ENCODE results near the gene LRRC63.
"Not testable (repeated sequence)": the region's sequence is repeated elsewhere in the genome, so short reads cannot be mapped to it uniquely, and the experiment has no call there.

Gene LRRC63

DNA sequence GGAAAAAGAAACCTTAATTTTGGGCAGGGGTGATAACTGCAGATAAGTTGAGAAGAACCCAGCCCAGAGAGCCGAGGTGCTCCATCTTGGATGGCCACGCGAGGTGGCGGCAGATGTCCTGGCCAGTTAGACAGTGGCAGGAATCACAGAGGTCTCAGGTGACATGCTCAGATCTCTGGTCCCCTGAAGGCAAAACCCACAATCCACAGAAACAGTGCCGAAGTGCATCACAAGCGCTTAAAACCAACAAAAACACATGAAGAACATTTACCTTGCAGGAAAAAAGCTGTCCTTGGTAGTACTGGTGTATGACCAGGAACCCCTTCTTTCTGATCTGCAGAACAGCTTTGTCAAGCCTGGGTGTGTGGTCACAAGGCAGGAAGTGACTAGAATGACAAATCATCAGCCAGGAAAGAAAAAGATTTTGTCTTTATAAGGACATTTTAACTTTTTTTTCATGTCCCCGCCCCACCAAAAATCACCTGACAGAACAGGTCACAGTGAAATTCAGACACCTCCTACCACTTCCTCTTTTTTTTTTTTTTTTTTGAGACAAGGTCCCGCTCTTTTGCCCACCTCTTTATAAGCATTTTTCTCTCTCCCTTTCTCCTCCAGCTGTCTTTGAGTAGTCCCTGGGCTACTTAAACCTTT, 29.8 kb upstream of the LRRC63 start, which contains the start of gene LCP1:
TSS of gene LCP1 (minus strand) at position 338 of the 651 bp plus-strand sequence. CDS start 22,515 bp downstream, outside the sequence.
- DNase-seq (ENCODE audit: low read depth, low spot score) = peak; percentile 5

DNA sequence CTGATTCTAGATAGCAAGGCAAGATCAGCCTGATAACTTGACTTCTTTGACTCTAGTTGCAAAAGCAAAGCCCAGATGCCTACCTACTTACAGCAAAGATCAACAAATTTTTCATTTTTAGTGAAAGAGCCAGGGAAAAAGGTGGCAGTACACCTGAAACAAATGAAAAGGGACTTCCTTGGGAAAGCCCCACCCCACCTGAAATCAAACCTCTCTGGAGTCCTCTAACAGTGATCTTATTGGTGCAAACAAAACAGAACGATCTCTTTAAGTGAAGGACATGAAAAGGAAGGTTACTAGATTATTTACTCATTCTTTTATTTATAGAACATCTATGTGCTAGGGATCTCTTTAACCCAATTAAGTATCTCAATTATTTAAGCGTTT, 29.2 kb upstream of the LRRC63 start:
- no peak for DNase-seq (ENCODE audit: low read depth, low spot score)

DNA sequence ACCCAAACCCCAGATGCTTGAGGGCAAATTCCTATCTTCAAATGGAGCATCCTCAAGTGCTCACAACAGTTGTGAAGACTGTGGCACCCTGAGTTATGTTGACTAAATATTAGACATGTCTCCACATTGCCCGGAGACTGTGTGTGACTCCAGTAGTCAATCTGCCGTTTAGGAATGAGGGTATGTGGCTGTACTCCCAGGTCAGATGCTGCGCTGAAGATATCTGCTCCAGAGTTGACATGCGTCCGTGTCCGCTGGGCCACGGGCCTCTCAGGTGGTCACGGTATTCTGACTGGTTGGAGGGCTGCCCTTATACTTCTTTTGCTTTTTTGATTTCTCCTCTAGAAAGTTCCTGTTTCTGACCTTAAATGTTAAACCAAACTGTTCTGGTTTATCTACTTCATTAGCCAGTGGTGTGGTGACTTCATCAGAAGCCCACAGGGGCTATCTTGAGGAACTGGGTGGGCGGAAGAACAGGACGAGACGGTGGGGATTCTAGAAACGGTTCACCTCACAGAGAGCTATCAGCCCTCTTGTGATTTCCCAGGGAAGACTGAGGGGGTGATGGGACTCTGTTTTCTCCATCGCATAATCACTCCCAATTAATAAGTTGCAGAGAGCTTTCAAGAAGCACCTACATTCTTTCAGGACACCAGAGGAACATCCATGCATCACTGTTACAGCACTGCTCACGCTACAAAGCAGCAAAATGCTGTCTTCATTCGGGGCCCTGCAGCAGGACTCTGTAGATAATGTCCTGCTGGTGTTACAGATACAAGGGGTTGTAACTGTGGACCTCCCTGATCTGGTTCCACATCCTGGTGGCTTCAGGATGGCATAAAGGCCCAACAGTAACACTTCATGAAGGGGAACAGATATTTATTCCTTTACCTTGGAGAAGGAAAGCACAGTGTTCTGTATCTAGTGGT, 28.4 kb upstream of the LRRC63 start:
- no peak for DNase-seq (ENCODE audit: low read depth, low spot score)

DNA sequence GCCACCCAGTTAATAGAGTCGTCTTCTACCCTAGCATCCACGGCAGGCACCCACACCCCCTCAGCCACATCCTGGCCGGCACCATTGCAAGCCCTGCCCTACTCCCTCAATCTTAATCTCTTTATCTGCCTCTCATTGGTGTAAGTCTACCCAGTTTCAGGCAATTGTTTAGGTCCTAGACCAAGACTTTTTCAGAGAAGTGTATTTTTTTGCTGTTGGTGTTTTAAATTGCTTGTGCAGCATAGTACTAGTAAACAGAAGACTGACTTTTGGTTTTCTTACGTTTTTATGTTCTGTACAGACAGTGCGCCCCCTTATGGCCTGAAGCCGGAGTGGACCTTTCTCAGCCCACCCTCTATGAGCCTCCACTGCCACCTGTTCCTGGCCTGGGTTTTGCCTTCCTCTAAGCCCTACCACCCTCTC, 27.4 kb upstream of the LRRC63 start:
- peak; percentile 78 for DNase-seq (ENCODE audit: low read depth, low spot score)

DNA sequence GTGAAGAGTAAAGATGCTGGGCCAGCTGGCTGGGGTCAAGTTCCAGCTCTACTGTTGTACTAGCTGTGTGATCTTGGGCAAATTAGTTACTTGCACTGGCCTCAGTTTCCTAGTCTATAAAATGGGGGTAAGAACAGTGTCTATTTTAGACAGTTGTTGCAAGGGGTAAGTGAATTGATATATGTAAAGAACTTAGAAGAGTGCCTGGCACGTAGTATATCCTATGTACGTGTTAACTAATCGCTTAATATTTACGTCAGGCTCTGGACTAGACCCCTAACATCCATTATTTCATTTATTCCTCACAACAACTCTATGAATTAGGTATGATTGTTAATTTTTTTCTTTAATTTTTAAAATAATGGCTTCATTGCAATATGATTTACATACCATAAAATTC, 26.1 kb upstream of the LRRC63 start:
- no peak for DNase-seq (ENCODE audit: low read depth, low spot score)

DNA sequence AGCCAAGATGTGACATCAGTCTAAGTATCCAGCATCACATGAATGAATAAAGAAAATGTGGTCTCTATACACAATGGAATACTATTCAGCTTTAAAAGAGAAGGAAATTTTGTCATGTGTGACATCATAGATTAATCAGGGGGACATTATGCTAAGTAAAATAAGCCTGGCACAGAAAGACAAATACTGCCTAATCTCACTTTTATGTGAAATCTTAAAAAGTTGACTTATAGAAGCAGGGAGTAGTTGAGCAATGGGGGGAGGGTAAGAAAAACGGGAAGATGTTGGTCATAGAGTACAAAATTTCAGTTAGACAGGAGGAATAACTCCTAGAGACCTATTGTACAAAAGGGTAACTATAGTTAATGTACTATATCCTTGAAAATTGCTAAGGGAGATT, 19.3 kb upstream of the LRRC63 start:
- no peak for DNase-seq (ENCODE audit: low read depth, low spot score)

DNA sequence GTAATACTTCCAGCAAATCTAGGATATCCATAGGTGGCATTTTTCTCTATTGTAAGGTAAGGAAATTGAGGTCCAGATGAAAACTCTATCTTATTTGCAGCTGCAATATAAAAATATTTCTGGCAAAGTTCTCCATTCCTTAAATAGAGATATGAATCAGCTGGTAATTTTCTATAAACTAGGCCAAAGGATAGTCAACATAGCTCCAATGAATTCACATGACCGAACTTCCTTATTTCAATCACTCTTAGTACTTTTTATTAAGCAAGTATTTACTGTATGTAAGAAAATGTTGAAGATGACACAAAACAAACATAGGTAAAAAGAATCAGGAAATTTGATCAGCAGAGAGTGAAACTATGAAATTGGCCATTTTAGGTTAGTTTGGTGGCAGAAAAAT, 16.7 kb upstream of the LRRC63 start:
- DNase-seq (ENCODE audit: low read depth, low spot score) = no peak

DNA sequence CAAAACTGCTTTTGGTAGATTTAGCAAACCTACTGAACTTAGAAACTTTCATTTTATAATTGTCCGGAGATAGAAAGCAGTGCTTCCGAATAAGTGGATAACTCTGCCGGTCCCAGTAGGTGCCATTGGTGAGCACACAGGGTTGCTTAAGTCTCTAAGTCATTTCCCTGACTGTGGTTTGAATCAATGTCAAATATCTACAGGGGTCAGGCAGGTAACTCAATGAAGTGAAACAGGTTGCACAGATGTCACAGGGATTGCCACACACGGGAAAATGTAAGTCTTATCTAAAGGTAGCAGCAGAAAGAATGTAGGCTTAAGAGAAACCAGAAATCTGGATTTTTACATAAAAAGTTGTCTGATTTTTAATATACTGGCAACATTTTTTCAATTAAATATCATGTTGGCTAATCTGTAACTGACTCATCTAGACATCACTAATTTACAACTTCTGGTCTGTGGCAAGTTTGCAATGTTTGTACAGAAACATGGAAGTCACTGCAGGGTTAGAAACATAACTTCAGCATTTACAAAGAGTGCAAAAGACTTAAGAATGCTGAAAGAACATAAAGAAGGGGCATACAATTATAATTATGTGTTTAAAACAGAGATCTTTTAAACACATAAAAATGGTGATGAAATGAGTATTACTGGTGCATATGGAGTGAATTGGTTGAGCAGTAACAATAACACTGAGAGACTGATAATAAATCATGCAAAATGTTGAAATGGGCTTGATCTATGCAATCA, 14.3 kb upstream of the LRRC63 start:
- no peak for DNase-seq (ENCODE audit: low read depth, low spot score)

DNA sequence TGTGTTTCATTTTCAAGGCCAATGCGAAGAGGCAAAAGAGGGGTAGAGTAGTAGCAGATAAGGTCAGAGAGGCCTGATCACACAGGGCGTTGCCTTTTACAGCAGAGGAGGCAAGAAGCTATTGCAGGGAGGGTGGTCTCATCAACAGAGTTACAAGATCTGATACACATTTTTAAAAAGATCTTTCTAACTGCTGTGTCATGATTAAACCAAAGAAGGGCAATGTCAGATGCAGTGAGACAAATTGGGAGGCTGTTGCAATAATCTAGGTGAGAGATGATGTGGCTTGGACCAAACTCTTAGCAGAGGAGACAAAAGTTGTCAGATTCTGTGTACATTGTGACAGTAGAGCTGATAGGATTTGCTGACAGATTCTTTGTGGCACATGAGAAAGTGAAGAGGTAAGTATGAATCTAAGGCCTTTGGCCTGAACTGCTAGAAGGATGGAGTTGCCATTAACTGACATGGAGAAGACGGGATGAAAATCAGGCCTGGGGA, 13.0 kb upstream of the LRRC63 start:
- no peak for DNase-seq (ENCODE audit: low read depth, low spot score)

DNA sequence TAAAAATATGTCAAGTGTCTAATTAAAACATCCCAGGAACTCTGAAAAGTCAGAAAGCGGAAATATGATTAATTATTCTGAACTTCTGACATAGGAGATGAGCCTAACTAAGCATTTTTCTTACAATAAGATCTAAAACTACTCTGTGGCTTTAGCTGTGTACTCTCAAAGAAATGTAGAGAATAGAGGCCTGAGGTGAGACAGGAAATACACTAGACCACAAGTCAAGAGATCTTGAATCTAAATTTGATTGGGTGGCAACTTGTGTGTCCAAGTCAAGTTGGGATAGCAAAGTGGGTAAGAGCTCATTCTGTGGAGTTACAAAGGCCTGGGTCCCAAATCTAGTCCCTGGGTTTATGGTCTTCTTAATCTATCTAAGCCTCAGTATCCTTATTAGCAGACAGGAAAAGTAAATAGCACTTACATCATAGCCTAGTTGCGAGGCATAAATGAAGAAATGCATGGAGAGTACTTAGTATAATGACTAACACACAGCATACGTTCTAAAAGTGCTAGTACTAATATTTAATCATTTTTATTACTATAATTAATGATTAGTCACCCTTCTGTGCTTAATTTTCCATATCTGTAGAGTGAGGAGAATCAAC, 9.4 kb upstream of the LRRC63 start:
- no peak for DNase-seq (ENCODE audit: low read depth, low spot score)

DNA sequence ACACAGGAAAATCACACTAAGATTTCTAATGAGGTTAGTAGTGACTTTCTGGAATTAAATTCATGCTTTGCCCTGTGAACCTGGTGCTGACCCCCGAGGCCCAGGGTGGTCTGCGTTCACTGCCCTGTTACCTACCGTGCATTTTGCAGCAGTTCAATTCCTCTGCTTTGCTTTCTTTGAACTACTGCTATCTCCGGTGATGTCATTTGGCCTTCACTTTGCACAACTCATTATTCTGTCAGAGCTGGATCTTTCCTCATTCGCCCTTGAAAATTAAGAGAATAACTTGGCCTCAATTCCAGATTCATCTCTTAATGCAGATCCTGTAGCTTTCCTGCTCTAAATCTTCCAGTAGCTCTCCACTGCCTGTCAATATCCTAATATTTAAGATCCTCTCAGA, 8.8 kb upstream of the LRRC63 start:
- no peak for DNase-seq (ENCODE audit: low read depth, low spot score)

DNA sequence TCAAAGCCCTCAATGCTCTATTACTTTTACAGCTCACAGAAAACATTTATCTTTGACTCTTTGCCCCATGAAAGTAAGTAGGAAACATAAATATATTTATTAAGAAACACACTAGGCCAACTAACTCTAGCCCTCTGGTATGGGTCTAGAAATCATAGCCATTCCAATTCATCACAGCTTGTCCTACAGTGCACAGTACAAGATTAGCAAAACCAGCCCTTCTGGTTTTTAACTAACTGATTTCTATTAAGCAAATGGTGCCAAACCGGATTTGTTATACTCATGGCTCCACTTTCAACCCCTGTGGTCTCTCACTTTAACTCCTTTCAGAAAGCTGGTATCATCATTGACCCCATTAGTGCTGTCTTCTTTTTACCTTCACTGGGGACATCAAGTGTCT, 5.6 kb upstream of the LRRC63 start:
- DNase-seq (ENCODE audit: low read depth, low spot score) = no peak

DNA sequence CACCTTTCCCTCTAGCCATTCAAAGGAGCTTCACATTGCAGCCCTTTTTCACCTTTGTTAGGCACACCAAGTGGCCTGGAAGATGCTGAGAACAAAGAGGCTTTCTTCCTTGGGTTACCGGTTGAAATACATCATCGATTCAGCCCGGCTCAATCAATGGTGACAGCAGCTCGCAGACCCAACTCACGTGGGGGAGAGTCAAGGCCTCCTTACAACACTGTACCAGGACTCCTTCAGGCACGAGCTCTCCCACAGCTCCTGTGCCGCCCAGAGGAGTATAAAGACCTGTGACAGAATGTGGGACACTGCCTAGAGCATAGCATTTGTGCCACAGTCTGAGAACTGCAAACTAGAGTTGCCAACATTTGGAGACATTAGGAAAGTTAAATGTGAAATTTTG, 3.9 kb upstream of the LRRC63 start:
- DNase-seq (ENCODE audit: low read depth, low spot score) = no peak

DNA sequence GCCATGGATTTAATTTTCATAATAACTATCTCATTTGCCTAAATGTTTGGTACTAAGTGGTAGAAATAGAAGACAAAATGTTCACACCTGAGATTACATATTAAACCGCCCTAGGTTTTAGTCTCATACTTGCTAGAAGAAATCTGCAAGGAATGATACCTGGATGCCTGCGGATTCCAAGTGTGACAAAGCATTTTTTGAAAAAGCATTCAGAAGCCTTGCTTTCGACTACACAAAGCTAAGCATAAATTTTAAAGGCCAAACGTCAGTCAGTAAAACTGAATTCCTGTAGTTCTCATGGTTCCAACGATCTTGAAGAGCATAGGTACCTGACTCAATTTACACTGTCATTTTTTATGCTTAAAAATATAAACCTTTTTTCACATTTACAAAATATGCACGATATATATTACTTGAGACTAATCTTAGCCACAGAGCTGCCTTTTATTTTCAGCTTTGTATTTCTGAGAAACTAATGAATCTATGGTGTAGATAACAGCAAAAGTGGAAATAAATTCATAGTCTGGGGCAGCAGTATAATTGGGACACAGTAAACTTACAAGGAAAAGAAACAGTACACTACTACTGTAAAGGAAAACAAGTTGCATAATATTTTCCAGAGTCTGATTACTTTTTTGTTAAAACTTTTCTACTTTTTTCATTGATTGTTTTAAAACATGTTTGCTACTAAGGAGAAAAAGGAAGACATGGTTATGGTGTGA, 1.2 kb upstream of the LRRC63 start:
- no peak for DNase-seq (ENCODE audit: low read depth, low spot score)

DNA sequence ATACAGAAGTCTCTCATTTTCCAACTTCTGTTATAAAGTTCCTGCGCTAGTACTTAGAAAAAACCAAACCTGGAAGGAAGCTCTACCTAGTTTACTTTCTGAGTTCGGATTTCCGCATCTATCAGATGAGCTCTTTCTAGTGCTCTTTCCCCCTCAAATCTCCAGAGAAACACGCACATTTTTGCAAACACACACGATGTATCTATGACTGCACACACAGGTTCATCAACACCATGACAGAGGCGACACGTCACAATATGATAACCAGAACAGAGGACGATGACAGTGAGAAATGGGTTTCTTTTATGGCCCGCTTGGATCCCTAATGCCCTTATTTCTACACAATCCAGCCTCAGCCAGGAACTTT, 629 bp upstream of the LRRC63 start:
- no peak for DNase-seq (ENCODE audit: low read depth, low spot score)

DNA sequence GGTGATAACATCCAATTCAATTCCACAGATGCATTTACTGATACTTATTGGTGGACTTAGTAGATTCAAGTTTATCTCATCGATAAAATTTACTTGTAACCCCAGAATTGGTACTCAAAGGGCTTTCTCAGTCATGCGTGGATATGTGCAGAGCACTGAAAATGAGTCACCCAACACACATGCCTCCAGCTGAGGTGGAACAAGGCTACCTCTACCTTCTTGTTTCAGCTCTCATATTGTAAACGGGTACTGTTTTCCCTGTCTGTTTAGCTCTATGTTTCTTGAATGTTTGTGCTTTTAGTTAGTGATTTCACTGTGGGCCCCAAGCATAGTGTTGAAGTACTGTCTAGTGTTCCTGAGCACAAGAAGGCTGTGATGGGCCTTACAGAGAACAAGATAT, 1.5 kb downstream of the LRRC63 start:
- no peak for DNase-seq (ENCODE audit: low read depth, low spot score)

DNA sequence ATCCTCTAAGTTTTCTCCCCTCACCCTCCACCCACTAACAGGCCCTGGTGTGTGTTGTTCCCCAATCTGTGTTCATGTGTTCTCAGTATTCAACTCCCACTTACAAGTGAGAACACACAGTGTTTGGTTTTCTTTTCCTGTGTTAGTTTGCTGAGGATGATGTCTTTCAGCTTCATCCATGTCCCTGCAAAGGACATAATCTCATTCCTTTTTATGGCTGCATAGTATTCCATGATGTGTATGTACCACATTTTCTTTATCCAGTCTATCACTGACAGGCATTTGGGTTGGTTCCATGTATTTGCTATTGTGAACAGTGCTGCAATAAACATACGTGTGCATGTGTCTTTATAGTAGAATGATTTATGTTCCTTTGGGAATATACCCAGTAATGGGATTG, 3.0 kb downstream of the LRRC63 start:
- not testable (repeated sequence) for DNase-seq (ENCODE audit: low read depth, low spot score)

DNA sequence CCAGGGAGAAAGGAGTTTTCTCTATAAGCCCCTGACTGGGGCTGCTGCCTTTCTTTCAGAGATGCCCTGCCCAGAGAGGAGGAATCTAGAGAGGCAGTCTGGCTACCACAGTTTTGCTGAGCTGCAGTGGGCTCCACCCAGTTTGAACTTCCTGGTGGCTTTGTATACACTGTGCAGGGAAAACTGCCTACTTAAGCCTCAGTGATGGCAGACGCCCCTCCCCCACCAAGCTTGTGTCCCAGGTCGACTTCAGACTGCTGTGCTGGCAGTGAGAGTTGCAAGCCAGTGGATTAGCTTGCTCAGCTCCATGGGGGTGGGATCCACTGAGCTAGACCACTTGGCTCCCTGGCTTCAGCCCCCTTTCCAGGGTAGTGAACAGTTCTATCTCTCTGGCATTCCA, 8.5 kb downstream of the LRRC63 start:
- peak; percentile 74 for DNase-seq (ENCODE audit: low read depth, low spot score)

DNA sequence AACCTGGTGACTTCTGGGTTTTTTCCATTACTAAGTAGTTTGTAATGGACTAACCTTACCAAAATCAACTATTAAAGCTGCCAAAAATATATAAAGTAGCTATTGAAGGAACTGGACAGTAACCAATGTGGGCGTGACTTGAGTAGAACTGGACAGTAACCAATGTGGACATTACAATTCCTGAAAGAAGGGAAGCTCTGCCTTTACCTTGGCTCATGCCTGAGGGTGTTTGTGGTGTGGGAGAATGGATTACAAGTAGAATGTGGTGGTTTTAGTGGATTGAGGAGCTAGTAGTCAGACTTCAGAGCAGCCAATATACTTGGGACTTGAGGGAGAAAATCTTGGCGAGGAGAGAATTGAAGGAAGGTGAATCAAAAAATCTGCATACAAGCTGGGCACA, 17.5 kb downstream of the LRRC63 start:
- no peak for DNase-seq (ENCODE audit: low read depth, low spot score)

DNA sequence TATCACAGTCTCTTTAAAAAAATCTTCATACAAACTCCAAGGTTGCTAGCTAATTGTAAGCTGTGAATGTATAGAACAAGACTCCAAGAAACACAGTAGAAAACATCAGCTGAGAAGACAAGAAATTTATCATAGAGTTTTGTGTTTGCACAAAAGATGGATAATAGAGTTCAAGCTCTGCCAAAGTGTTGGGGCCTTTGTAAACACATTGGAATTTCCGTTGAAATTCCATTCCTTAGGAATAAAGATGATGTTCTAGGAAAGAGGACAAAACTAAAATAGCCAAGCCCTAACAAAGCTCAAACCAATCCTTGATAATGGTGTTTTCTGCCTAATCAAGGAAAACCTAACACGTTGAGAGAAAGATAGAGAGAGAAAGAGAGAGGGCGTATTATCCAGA, 20.6 kb downstream of the LRRC63 start:
- no peak for DNase-seq (ENCODE audit: low read depth, low spot score)

DNA sequence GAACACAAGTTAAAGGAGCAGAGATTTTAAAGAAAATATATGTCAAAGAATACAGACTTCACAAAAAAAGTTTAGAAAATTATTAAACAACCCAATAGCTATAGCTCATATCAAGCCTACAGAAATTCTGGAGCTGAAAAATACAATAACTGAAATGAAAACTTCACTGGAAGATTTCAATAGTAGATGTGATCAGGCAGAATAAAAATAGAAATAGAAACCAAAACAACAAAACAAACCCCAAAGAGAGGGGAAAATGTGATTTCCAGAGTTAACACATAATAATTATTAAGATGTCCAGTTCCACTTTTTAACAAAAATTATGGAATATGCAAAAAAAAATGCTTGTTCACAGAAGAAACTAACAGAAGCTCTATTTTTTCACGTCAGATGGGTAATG, 23.6 kb downstream of the LRRC63 start:
- DNase-seq (ENCODE audit: low read depth, low spot score) = no peak
